Measurements from ENCODE around the gene SRL.

SRL gene

DNA sequence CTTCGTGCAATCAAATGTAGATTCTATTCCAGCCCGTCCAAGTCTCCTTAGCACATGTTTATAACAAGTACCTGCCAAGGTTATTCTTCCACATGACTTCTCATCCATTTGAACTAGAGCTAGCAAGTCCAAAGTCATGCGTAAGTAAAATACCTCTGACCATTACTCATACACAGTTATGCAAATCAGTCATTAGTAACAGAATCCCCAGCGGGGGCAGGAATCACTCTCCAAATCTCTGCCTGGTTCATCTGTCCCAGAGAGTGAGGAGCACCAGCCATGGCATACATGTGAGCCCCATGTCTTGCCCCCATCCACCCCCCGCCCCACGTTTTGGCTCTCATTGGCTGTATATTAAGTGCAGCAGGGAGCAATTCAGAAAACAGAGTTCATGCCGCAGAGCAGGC, 27.7 kb downstream of the SRL start:
- Histone ChIP-seq H3K79me2 (ENCODE audit: control insufficient read depth, low read length) (no peaks in the 10 kb centered on the region), H3F3A (ENCODE audit: control insufficient read depth, insufficient read depth) (no peaks in the 10 kb centered on the region), H3K9me3 (ENCODE audit: control insufficient read depth, insufficient read depth, low read length) (no peaks in the 10 kb centered on the region), H3K4me2 (ENCODE audit: low read length) (no peak overlapping the region), H4K20me1 (ENCODE audit: control insufficient read depth, insufficient read depth, low read depth, low read length) (no peaks in the 10 kb centered on the region), H3K36me3 (ENCODE audit: control insufficient read depth, low read length) (no peaks in the 10 kb centered on the region), H3K27me3 (ENCODE audit: control insufficient read depth, low read length) (peaks cover 8% of the 10 kb centered on the region; the same call in 1 of the 2 replicates), H3K27ac (ENCODE audit: low read depth, low read length) (no peak overlapping the region), H3K4me1 (ENCODE audit: control insufficient read depth, low read length) (no peaks in the 10 kb centered on the region), H3K4me3 (ENCODE audit: low read length) (no peak overlapping the region), H3K9me2 (replicated peaks; ENCODE audit: control insufficient read depth, low read length) (no peaks in the 10 kb centered on the region)
- TF ChIP-seq, protein P1, sequence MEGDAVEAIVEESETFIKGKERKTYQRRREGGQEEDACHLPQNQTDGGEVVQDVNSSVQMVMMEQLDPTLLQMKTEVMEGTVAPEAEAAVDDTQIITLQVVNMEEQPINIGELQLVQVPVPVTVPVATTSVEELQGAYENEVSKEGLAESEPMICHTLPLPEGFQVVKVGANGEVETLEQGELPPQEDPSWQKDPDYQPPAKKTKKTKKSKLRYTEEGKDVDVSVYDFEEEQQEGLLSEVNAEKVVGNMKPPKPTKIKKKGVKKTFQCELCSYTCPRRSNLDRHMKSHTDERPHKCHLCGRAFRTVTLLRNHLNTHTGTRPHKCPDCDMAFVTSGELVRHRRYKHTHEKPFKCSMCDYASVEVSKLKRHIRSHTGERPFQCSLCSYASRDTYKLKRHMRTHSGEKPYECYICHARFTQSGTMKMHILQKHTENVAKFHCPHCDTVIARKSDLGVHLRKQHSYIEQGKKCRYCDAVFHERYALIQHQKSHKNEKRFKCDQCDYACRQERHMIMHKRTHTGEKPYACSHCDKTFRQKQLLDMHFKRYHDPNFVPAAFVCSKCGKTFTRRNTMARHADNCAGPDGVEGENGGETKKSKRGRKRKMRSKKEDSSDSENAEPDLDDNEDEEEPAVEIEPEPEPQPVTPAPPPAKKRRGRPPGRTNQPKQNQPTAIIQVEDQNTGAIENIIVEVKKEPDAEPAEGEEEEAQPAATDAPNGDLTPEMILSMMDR (IDR thresholded peaks at IDR 0.05; ENCODE audit: low read depth, low read length, poor library complexity, severe bottlenecking), result no peak
- no peak for TF ChIP-seq EZH2phosphoT487 (IDR thresholded peaks at IDR 0.05; ENCODE audit: borderline replicate concordance, low read length)

DNA sequence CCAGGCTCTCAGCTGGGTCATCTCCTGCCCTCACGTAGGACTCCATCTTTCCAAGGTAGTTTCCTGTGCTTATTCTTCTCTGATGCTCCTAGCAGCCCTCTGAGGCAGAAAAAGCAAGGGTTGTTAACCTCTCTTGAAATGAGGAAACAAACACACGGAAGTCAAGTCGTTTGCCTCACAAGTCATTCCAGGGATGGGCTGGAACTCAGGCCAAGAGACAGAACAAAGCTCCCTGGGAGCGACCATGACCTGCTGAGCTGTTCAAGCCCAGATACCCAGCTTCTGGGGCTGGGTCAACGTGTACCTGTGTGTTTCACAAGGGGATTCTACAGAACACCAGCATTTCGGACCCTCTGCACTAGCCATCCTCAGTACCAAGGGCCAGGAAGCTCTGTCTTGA, 28.1 kb downstream of the SRL start:
- Histone ChIP-seq H3K9me2 (replicated peaks; ENCODE audit: control insufficient read depth, low read length) (no peaks in the 10 kb centered on the region), H3K79me2 (ENCODE audit: control insufficient read depth, low read length) (no peaks in the 10 kb centered on the region), H3K27me3 (ENCODE audit: control insufficient read depth, low read length) (peaks cover 8% of the 10 kb centered on the region; the same call in 1 of the 2 replicates), H3K27ac (ENCODE audit: low read depth, low read length) (no peak overlapping the region), H3K36me3 (ENCODE audit: control insufficient read depth, low read length) (no peaks in the 10 kb centered on the region), H3K4me3 (ENCODE audit: low read length) (no peak overlapping the region), H3K9me3 (ENCODE audit: control insufficient read depth, insufficient read depth, low read length) (no peaks in the 10 kb centered on the region), H3K4me1 (ENCODE audit: control insufficient read depth, low read length) (no peaks in the 10 kb centered on the region), H3K4me2 (ENCODE audit: low read length) (no peak overlapping the region), H3F3A (ENCODE audit: control insufficient read depth, insufficient read depth) (no peaks in the 10 kb centered on the region), H4K20me1 (ENCODE audit: control insufficient read depth, insufficient read depth, low read depth, low read length) (no peaks in the 10 kb centered on the region)
- TF ChIP-seq EZH2phosphoT487 (IDR thresholded peaks at IDR 0.05; ENCODE audit: borderline replicate concordance, low read length), result no peak
- TF ChIP-seq, protein P1 (IDR thresholded peaks at IDR 0.05; ENCODE audit: low read depth, low read length, poor library complexity, severe bottlenecking), result no peak

DNA sequence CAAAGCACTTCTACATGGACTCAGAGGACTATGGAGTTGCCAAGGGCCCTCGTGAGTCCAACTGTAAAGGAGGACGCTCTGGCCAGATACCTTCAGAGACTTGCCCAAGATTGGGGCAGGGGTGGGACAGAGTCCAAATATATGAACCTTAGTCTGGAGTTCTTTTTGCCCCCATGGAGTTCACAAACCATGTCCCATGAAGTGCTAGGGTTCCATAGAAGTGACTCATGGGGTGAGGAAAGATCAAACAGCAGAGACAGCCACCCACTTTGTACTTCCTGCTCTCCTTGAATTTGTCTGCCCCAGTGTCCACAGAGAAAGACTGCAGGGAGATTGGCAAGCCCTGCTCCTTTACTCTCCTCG, 29.0 kb downstream of the SRL start:
- H3K4me1 ChIP-seq (ENCODE audit: control insufficient read depth, low read length), result no peaks in the 10 kb centered on the region
- peaks cover 8% of the 10 kb centered on the region; the same call in 1 of the 2 replicates for H3K27me3 ChIP-seq (ENCODE audit: control insufficient read depth, low read length)
- no peaks in the 10 kb centered on the region for H3K36me3 ChIP-seq (ENCODE audit: control insufficient read depth, low read length)
- TF ChIP-seq, protein P1 (IDR thresholded peaks at IDR 0.05; ENCODE audit: low read depth, low read length, poor library complexity, severe bottlenecking), result no peak
- no peak for TF ChIP-seq EZH2phosphoT487 (IDR thresholded peaks at IDR 0.05; ENCODE audit: borderline replicate concordance, low read length)
- no peaks in the 10 kb centered on the region for H3K9me3 ChIP-seq (ENCODE audit: control insufficient read depth, insufficient read depth, low read length)
- H3K27ac ChIP-seq (ENCODE audit: low read depth, low read length), result no peak overlapping the region
- no peaks in the 10 kb centered on the region for H3K79me2 ChIP-seq (ENCODE audit: control insufficient read depth, low read length)
- no peak overlapping the region for H3K4me3 ChIP-seq (ENCODE audit: low read length)
- H4K20me1 ChIP-seq (ENCODE audit: control insufficient read depth, insufficient read depth, low read depth, low read length), result no peaks in the 10 kb centered on the region
- H3F3A ChIP-seq (ENCODE audit: control insufficient read depth, insufficient read depth), result no peaks in the 10 kb centered on the region
- no peaks in the 10 kb centered on the region for H3K9me2 ChIP-seq (replicated peaks; ENCODE audit: control insufficient read depth, low read length)
- H3K4me2 ChIP-seq (ENCODE audit: low read length), result no peak overlapping the region

All from DOHH2 (cell line).